HepG2 (cell line): ENCODE results near the gene GSTM1. TPM values are rescaled to one million over a fixed set of nuclear protein-coding genes. Genes with fewer than 3 reads are reported as not detected.

Experiments
- CHD4 ChIP-seq: fragments of 200-600 bp; sonication (generic); IDR thresholded peaks from 2 replicates; pipeline ENCODE4 v1.7.0; 2017; ENCODE audit warnings: mild to moderate bottlenecking, low read length, borderline replicate concordance
- GFI1 ChIP-seq: sonication (generic); formaldehyde crosslinking; IDR thresholded peaks from 2 replicates; pipeline ENCODE4 v1.5.0; 2020; ENCODE audit warnings: missing genetic modification reagents, mild to moderate bottlenecking, borderline replicate concordance
- GTF3A ChIP-seq: sonication (generic); formaldehyde crosslinking; conservative IDR thresholded peaks from 2 replicates; pipeline ENCODE4 v1.4.0; 2020; ENCODE audit warnings: mild to moderate bottlenecking, missing genetic modification reagents
- KLF15 ChIP-seq: sonication (generic); formaldehyde crosslinking; IDR thresholded peaks from 2 replicates; pipeline ENCODE4 v1.8.1; 2023; ENCODE audit warnings: borderline replicate concordance, mild to moderate bottlenecking, inconsistent platforms, missing genetic modification reagents, mixed read lengths
- NCOA2 ChIP-seq: sonication (generic); formaldehyde crosslinking; IDR thresholded peaks from 2 replicates; pipeline ENCODE4 v1.8.0; 2022; ENCODE audit warnings: inconsistent platforms
- NFRKB ChIP-seq: fragments of 450-650 bp; IDR thresholded peaks from 2 replicates; pipeline ENCODE4 v1.6.1; 2017
- PITX1 ChIP-seq: sonication (generic); formaldehyde crosslinking; IDR thresholded peaks from 2 replicates; pipeline ENCODE4 v1.5.1; 2020; ENCODE audit warnings: mild to moderate bottlenecking, missing genetic modification reagents
- WIZ ChIP-seq: sonication (generic); formaldehyde crosslinking; IDR thresholded peaks from 2 replicates; pipeline ENCODE4 v1.5.1; 2020; ENCODE audit warnings: mild to moderate bottlenecking, missing genetic modification reagents
- ZFP91 ChIP-seq: sonication (generic); formaldehyde crosslinking; IDR thresholded peaks from 2 replicates; pipeline ENCODE4 v1.9.0; 2022; ENCODE audit warnings: missing genetic modification reagents, mild to moderate bottlenecking, borderline replicate concordance
- ZSCAN12 ChIP-seq: sonication (generic); formaldehyde crosslinking; IDR thresholded peaks from 2 replicates; pipeline ENCODE4 v1.9.0; 2021; ENCODE audit warnings: mild to moderate bottlenecking, missing genetic modification reagents
- polyA plus RNA-seq, 8 experiments: library from polyadenylated mRNA; depleted of rRNA in 3 of 8; stranded (reverse) in 7 of 8; unstranded in 1 of 8; fragments of >200 nt; fragmentation: Illumina TruSeq in 4 of 8; extraction: Trizol in 4 of 8; gene quantifications; 2 replicates each; pipeline versions ENCODE4 v1.2.1 to v1.2.3, GENCODE V29; 2011 to 2016; ENCODE audit warnings: low read depth in 4 of 8, missing spikeins in 1 of 8, mixed read lengths in 1 of 8; ENCODE audit not compliant: insufficient read depth in 1 of 8
- total RNA-seq, 5 experiments: library from RNA; depleted of rRNA; stranded (reverse); fragments of >200 nt; fragmentation: Illumina TruSeq; extraction: Trizol; gene quantifications; 2 replicates each; pipeline ENCODE4 v1.2.3, GENCODE V29; 2016; ENCODE audit warnings: low read depth in 1 of 5
- TF ChIP-seq, protein P1 (sequence below): sonication (generic); formaldehyde crosslinking; IDR thresholded peaks from 2 replicates; pipeline ENCODE4 v1.4.0; 2020; ENCODE audit warnings: mild to moderate bottlenecking, missing genetic modification reagents
- TF ChIP-seq, protein P2 (sequence below): sonication (generic); formaldehyde crosslinking; IDR thresholded peaks from 2 replicates; pipeline ENCODE4 v1.4.0; 2020; ENCODE audit warnings: missing genetic modification reagents
- TF ChIP-seq, protein P3 (sequence below): IDR thresholded peaks from 2 replicates; pipeline ENCODE4 v1.6.1; 2016; ENCODE audit warnings: low read depth, missing genetic modification reagents, missing compliant biosample characterization
- TF ChIP-seq, protein P4 (sequence below): sonication (generic); formaldehyde crosslinking; IDR thresholded peaks from 2 replicates; pipeline ENCODE4 v1.4.0; 2020; ENCODE audit warnings: mild to moderate bottlenecking, missing genetic modification reagents

The GSTM1 gene
- total and polyA plus RNA-seq, 2 of the 13 experiments (the other 11 are each of a cell fraction or from before 2014, with no cell fraction given) = 0.42 TPM; not detected in 1

DNA sequence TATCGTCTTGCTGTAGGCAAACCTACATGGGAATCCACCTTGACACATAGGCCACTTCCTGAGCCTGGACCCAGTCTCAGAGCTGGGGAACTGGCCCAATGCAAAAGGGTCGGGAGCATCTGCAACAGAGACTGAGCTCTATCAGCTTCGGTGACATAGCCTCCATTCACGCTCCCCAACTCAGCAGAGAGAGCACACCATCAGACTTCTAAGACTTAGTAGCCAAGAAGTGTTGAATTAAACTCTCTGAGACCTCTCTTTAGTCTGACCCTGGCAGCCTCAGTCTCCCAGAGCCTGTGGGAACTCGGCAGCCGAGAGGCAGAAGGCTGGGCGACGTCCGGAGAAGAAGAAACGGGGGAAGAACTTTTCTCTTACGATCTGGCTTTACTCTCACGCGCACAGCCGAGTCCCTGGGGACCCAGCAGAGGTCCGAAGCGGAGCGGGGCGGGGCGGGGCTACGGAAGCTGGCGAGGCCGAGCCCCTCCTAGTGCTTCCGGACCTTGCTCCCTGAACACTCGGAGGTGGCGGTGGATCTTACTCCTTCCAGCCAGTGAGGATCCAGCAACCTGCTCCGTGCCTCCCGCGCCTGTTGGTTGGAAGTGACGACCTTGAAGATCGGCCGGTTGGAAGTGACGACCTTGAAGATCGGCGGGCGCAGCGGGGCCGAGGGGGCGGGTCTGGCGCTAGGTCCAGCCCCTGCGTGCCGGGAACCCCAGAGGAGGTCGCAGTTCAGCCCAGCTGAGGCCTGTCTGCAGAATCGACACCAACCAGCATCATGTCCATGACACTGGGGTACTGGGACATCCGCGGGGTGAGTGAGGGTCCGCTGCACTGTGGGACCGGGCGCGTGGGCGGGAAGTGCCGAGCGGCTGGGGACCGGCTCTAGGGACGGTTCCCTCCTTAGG is 31.8 kb upstream of the GSTM1 start, which contains the start of gene GSTM4 (continued):
- TF ChIP-seq, protein P1, sequence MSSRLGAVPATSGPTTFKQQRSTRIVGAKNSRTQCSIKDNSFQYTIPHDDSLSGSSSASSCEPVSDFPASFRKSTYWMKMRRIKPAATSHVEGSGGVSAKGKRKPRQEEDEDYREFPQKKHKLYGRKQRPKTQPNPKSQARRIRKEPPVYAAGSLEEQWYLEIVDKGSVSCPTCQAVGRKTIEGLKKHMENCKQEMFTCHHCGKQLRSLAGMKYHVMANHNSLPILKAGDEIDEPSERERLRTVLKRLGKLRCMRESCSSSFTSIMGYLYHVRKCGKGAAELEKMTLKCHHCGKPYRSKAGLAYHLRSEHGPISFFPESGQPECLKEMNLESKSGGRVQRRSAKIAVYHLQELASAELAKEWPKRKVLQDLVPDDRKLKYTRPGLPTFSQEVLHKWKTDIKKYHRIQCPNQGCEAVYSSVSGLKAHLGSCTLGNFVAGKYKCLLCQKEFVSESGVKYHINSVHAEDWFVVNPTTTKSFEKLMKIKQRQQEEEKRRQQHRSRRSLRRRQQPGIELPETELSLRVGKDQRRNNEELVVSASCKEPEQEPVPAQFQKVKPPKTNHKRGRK (CRISPR knock-in tag) = no peak
- TF ChIP-seq, protein P2, sequence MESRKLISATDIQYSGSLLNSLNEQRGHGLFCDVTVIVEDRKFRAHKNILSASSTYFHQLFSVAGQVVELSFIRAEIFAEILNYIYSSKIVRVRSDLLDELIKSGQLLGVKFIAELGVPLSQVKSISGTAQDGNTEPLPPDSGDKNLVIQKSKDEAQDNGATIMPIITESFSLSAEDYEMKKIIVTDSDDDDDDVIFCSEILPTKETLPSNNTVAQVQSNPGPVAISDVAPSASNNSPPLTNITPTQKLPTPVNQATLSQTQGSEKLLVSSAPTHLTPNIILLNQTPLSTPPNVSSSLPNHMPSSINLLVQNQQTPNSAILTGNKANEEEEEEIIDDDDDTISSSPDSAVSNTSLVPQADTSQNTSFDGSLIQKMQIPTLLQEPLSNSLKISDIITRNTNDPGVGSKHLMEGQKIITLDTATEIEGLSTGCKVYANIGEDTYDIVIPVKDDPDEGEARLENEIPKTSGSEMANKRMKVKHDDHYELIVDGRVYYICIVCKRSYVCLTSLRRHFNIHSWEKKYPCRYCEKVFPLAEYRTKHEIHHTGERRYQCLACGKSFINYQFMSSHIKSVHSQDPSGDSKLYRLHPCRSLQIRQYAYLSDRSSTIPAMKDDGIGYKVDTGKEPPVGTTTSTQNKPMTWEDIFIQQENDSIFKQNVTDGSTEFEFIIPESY (CRISPR knock-in tag) = no peak
- TF ChIP-seq, protein P3, sequence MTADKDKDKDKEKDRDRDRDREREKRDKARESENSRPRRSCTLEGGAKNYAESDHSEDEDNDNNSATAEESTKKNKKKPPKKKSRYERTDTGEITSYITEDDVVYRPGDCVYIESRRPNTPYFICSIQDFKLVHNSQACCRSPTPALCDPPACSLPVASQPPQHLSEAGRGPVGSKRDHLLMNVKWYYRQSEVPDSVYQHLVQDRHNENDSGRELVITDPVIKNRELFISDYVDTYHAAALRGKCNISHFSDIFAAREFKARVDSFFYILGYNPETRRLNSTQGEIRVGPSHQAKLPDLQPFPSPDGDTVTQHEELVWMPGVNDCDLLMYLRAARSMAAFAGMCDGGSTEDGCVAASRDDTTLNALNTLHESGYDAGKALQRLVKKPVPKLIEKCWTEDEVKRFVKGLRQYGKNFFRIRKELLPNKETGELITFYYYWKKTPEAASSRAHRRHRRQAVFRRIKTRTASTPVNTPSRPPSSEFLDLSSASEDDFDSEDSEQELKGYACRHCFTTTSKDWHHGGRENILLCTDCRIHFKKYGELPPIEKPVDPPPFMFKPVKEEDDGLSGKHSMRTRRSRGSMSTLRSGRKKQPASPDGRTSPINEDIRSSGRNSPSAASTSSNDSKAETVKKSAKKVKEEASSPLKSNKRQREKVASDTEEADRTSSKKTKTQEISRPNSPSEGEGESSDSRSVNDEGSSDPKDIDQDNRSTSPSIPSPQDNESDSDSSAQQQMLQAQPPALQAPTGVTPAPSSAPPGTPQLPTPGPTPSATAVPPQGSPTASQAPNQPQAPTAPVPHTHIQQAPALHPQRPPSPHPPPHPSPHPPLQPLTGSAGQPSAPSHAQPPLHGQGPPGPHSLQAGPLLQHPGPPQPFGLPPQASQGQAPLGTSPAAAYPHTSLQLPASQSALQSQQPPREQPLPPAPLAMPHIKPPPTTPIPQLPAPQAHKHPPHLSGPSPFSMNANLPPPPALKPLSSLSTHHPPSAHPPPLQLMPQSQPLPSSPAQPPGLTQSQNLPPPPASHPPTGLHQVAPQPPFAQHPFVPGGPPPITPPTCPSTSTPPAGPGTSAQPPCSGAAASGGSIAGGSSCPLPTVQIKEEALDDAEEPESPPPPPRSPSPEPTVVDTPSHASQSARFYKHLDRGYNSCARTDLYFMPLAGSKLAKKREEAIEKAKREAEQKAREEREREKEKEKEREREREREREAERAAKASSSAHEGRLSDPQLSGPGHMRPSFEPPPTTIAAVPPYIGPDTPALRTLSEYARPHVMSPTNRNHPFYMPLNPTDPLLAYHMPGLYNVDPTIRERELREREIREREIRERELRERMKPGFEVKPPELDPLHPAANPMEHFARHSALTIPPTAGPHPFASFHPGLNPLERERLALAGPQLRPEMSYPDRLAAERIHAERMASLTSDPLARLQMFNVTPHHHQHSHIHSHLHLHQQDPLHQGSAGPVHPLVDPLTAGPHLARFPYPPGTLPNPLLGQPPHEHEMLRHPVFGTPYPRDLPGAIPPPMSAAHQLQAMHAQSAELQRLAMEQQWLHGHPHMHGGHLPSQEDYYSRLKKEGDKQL (CRISPR knock-in tag) = no peak
- no peak for TF ChIP-seq ZSCAN12
- TF ChIP-seq, protein P4, sequence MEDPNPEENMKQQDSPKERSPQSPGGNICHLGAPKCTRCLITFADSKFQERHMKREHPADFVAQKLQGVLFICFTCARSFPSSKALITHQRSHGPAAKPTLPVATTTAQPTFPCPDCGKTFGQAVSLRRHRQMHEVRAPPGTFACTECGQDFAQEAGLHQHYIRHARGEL = 0 out of 2 replicates have a peak, but pooled peaks have one; percentile 55
- peak; percentile 56 for TF ChIP-seq NCOA2
- peak; percentile 87 for TF ChIP-seq ZFP91
- TF ChIP-seq PITX1 (CRISPR knock-in tag) = peak; percentile 42
- TF ChIP-seq GTF3A (CRISPR knock-in tag) = peak; percentile 73; the same call in 1 of the 2 replicates
- TF ChIP-seq CHD4 = no peak
- no peak for TF ChIP-seq GFI1 (CRISPR knock-in tag)
- no peak for TF ChIP-seq WIZ (CRISPR knock-in tag)
- no peak for TF ChIP-seq NFRKB
- peak; percentile 81; the same call in 1 of the 2 replicates for TF ChIP-seq KLF15 (CRISPR knock-in tag)
